ENCODE data around the gene OR3A2.
"Not testable (repeated sequence)": the region's sequence is repeated elsewhere in the genome, so short reads cannot be mapped to it uniquely, and the experiment has no call there.

The OR3A2 gene

GRCh38 chr17:3385869-3386816, at the start of gene OR3A2:
Gene OR3A2, minus strand, starts transcription at chr17:3386308.
- no peak for DNase-seq (ENCODE audit: low read depth)

GRCh38 chr17:3433741-3434140, 47.6 kb upstream of the OR3A2 start, which contains the start of gene OR1E2:
Gene OR1E2, minus strand, starts transcription at chr17:3433841. Its CDS starts 0 bp downstream, at chr17:3433841.
- DNase-seq (ENCODE audit: low read depth): no peak

DNA sequence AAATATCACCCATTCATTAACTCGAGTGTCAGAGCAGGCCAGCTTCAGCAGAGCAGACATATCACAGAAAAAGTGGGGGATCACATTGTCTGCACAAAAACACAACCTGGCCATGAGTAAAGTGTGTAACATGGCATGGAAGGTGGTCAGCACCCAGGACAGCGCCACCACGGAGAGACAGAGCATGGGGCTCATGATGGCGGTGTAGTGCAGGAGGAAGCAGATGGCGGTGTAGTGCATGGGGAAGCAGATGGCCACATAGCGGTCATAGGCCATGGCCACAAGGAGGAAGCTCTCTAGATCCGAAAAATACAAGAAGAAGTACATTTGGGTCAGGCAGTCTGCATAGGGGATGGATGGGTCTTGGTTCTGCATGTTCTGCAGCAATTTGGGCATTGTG, 47.1 kb upstream of the OR3A2 start:
- DNase-seq (ENCODE audit: low read depth): not testable (repeated sequence)

DNA sequence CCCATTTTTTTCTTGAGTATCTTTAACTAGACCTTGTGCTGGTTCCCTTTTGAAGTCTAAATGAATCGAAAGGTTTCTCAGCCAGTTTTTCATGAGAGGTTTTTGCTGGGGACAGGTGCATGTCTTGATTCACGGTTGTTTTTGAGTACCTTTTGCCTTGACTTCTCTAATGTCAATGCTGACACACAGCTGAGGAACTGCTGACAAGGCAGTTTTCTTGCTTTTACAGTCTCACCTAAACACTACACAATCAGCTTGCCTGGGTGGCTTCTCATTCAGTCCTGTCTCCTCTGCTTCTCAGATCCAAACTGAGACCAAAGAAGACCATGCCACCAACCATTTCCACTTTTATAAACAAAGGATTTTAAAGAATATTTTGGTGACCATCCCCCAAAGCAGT, 32.1 kb upstream of the OR3A2 start:
- DNase-seq (ENCODE audit: low read depth): no peak

DNA sequence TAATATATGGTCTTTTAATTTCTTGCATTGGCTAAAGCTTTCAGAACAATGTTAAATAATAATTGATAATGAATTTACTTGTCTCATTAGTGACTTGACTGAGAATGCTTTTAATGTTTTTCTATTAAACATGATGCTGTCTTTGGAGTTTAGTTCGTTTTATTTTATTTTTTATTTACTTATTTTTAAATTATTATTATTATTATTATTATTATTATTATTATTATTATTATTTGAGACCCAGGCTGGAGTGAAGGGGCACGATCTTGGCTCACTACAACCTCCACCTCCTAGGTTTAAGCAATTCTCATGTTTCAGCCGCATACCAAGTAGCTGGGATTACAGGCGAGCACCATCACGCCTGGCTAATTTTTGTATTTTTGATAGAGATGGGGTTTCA, 29.5 kb upstream of the OR3A2 start:
- DNase-seq (ENCODE audit: low read depth): no peak

DNA sequence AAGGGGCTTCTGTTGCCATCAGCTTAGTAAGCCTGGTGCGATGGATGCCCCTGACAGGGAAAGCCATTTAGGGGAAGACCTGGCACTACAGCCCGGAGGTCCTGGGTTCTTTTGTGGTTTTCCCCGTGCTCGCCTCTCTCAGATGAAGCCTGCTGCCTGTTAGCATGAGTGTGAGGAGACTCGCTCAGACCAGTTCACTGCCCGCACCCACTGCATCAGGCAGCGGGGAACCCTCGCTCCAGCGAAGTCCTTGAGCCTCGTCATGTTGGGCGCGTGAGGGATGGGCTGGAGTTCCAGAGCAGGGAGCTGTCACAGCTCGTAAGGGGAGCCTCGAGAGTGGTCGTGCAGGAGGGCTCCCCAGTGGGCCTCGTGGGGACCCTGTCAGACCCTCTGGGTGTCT, 26.1 kb upstream of the OR3A2 start:
- not testable (repeated sequence) for DNase-seq (ENCODE audit: low read depth)

- DNase-seq (ENCODE audit: low read depth): no peak
Measured at GRCh38 chr17:3411070-3411469, 25.0 kb upstream of the OR3A2 start, which contains the start of gene OR3A3. Gene OR3A3, plus strand, starts transcription at chr17:3411370.

- not testable (repeated sequence) for DNase-seq (ENCODE audit: low read depth)
Measured at GRCh38 chr17:3403856-3404255, 17.7 kb upstream of the OR3A2 start.

DNA sequence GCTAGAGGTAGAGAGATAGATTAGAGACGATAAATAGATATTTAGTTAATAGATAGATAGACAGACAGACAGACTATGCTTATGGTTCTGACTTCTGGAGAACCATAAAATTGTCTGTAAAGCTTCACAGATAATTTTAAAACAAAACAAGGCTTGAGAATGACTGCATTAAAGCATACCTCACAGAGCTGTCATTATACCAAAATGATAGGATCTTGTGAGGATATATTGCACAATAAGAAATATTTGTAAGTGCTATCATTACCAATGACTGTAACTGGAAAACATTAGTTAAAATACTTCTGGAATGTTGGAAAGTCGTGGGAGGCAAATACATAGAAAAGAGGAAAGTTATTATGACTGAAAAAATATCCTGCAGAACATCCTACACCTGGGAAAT, 15.7 kb upstream of the OR3A2 start:
- DNase-seq (ENCODE audit: low read depth): no peak

DNA sequence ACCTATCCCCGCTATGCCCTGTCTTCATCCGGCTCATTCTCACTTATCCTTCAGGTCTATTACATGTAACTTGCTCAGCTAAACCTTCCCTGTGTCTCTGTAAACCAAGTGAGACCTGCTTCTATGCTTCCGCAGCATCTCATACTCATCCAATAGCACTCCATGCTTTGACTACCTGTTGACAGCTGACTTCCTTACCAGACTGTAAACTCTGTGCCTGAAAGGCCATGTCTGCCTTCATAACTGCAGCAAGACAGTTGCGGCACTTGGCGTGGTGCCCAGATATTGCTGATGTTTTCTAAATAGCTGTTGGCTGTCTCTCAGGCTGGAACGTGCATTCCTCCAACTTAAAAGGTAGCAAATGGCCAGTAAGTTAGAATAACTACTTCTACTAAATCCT, 13.9 kb upstream of the OR3A2 start:
- DNase-seq (ENCODE audit: low read depth): peak; percentile 1

GRCh38 chr17:3398310-3398709, 12.2 kb upstream of the OR3A2 start, which contains the start of gene OR1E1:
Gene OR1E1, minus strand, starts transcription at chr17:3398410. Its CDS starts 0 bp downstream, at chr17:3398410.
- DNase-seq (ENCODE audit: low read depth): no peak

GRCh38 chr17:3397801-3398200, 11.7 kb upstream of the OR3A2 start:
- DNase-seq (ENCODE audit: low read depth): not testable (repeated sequence)

DNA sequence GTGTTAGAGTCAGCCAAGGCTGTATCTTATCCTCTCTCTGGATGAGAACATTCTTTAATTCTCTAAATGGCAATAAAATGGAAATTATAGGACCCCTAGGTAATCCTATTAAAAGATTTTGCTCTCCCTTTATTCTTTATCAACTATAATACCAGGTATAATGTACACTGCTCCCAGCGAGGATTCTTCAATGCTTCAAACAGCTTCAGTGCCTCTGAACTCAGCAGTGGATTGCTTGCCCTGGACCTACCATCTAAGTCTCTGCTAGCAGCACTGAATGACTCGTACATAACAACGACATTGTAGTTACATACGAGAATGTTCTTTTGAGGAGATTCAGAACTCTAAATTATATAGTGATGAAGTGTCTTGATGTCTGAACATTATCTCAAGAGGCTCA, 3.7 kb upstream of the OR3A2 start:
- DNase-seq (ENCODE audit: low read depth): no peak

DNA sequence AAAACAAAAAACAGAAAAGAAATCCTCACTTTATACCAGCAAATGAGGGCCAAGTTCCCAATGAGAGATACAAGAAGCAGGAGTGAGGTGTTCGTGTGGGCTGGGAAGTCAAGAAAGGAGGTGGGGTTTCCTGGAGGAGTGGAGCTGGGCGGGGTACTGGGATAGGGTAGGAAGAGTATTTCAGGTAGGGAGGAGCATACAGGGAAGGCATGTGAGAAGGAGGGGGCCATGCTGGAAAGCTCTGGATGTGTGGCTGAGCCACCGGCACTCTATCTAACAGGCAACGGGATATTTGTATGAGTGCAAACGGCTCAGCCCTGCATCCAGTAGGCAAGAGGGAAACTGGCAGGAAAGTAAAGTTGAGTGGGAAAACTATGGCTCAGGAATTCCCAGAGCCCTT, 4.2 kb downstream of the OR3A2 start:
- no peak for DNase-seq (ENCODE audit: low read depth)

DNA sequence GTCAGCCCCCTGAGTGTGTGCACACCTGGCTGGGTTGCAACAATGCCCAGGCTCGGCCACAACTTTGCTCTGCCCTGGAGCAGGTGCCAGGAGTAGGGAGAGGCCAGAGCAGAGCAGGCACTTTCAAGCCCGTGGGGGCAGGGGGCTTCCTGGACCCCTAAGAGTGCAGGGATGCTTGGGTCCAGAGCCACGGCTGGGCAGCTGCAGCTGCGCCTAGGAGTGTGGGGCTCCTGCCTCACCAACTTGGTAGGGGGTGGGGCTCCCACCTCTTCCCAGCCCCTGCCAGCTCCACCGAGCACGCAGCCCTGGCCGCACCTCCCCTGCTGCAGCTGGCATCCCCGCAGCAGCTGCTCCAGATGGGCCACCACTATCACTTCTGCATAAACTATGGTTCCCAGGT, 7.8 kb downstream of the OR3A2 start:
- no peak for DNase-seq (ENCODE audit: low read depth)

GRCh38 chr17:3371167-3371566, 14.9 kb downstream of the OR3A2 start:
- not testable (repeated sequence) for DNase-seq (ENCODE audit: low read depth)

GRCh38 chr17:3342782-3343181, 43.3 kb downstream of the OR3A2 start:
- not testable (repeated sequence) for DNase-seq (ENCODE audit: low read depth)

DNA sequence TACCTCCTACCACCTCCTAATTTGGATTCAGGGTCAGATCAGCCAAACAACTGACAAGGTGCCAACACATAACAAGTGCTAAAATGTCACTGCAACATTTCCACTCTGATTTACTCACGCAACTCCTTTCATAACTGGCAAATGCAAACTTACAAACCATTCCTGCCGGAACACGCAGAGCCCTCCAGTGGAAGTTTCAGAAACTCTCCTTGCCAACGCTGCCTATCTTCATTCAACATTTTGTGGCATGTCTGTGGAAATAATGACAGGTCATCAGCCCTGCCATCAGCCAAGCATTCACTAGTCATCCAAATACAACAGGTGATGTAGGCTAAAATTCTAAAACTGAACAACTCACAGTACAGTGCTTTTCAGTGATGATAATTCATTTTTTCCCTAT, 50.2 kb downstream of the OR3A2 start:
- DNase-seq (ENCODE audit: low read depth): no peak

DNA sequence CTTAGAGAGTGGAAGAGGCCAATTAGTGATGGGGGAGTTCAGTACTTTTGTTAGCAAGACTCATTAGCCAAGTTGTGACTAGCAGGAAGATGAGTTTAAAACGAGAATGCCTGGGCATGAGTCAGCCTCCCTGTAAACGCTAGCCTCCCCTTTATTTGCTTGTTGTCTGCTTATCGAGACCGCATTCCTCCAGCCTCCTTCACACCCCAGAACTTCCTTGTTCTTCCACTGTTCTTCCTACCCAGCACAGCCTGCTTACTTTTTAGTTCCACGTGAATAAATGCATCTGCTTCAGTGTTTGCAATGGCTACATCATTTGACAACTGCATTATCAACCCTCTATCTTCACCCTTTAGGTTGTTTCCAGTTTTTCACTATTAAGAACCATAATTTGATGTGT, 67.8 kb downstream of the OR3A2 start:
- no peak for DNase-seq (ENCODE audit: low read depth)

- DNase-seq (ENCODE audit: low read depth): no peak
Measured at GRCh38 chr17:3316836-3317235, 69.3 kb downstream of the OR3A2 start.

DNA sequence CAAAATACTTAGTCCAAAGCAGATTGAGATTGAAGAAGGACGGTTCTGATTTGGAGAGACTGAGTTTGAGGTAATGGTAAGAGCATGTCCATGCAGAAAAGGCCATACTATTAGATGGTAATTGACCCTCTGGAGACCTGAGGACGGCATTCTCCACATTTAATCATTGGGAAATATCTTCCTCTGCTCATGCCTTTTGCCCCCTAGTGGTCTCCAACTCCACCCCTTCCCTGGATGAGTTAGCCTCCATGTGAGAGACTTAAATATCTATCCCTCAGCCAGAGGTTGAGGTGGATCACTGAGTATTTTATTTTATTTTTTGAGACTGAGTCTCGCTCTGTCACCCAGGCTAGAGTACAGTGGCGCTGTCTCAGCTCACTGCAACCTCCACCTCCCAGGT, 77.5 kb downstream of the OR3A2 start:
- DNase-seq (ENCODE audit: low read depth): no peak

- DNase-seq (ENCODE audit: low read depth): no peak
Measured at GRCh38 chr17:3298260-3298659, 87.8 kb downstream of the OR3A2 start, which contains the start of gene OR3A1. Gene OR3A1, minus strand, starts transcription at chr17:3298360. Its CDS starts 5,778 bp downstream, at chr17:3292582.

GRCh38 chr17:3295632-3296031, 90.5 kb downstream of the OR3A2 start:
- DNase-seq (ENCODE audit: low read depth): no peak

Data from iris pigment epithelial cell (primary cell).